WTC11 (cell line): ENCODE measurements around the gene CDCA5. TPM values are rescaled to one million over a fixed set of nuclear protein-coding genes. Genes with fewer than 3 reads are reported as not detected.

Source experiments
- ATAC-seq: fragments of 200-7000 bp; cut with Tn5 transposase; 2 replicates; pipeline ENCODE4 v1.10.0; 2021; ENCODE audit warnings: mild to moderate bottlenecking, moderate library complexity
- CTCF ChIA-PET: fragments of 300-600 bp; sonication (Branson Sonifier 250); formaldehyde crosslinking; loops from one replicate; lab custom pipeline; 2021; ENCODE audit warnings: antibody characterized with exemption; lab: Charles Lee
- POLR2A ChIA-PET: fragments of 350-600 bp; sonication (Branson Sonifier 250); formaldehyde crosslinking; loops from one replicate; lab custom pipeline; 2021; ENCODE audit warnings: antibody characterized with exemption; lab: Charles Lee
- DNase-seq: peaks from one replicate; pipeline ENCODE4 v3.0.0; 2021; ENCODE audit warnings: low spot score
- H3K27ac Mint-ChIP-seq: 2 replicates; pipeline ENCODE4 v1.8.0; 2021; ENCODE audit warnings: mixed read lengths
- H3K27me3 Mint-ChIP-seq: 2 replicates; pipeline ENCODE4 v1.8.0; 2021; ENCODE audit warnings: low read depth, mild to moderate bottlenecking, moderate library complexity, mixed read lengths
- H3K36me3 Mint-ChIP-seq: 2 replicates; pipeline ENCODE4 v1.8.0; 2021; ENCODE audit warnings: mixed read lengths
- H3K4me1 Mint-ChIP-seq: 2 replicates; pipeline ENCODE4 v1.8.0; 2022; ENCODE audit warnings: mixed read lengths
- H3K4me3 Mint-ChIP-seq: 2 replicates; pipeline ENCODE4 v1.8.0; 2021; ENCODE audit warnings: mild to moderate bottlenecking, moderate library complexity, mixed read lengths
- H3K9me3 Mint-ChIP-seq: 2 replicates; pipeline ENCODE4 v1.8.0; 2021; ENCODE audit warnings: mixed read lengths
- CREB1 ChIP-seq: sonication (generic); formaldehyde crosslinking; IDR thresholded peaks from 2 replicates; pipeline ENCODE4 v1.8.0; 2023; ENCODE audit warnings: mild to moderate bottlenecking, missing genetic modification reagents
- ESRRA ChIP-seq: sonication (generic); formaldehyde crosslinking; IDR thresholded peaks from 2 replicates; pipeline ENCODE4 v1.8.1; 2022; ENCODE audit warnings: mild to moderate bottlenecking, missing genetic modification reagents, borderline replicate concordance
- GABPB1 ChIP-seq: sonication (generic); formaldehyde crosslinking; IDR thresholded peaks from 2 replicates; pipeline ENCODE4 v1.8.1; 2023; ENCODE audit warnings: mild to moderate bottlenecking, missing genetic modification reagents
- JAZF1 ChIP-seq: fragments of 250-450 bp; sonication (Bioruptor Pico); IDR thresholded peaks from 2 replicates; pipeline ENCODE4 v1.9.0; 2021; ENCODE audit warnings: moderate library complexity, mild to moderate bottlenecking, inconsistent platforms
- KAT7 ChIP-seq: sonication (generic); formaldehyde crosslinking; IDR thresholded peaks from 2 replicates; pipeline ENCODE4 v1.8.1; 2023; ENCODE audit warnings: missing genetic modification reagents, mild to moderate bottlenecking, borderline replicate concordance
- MYBL2 ChIP-seq: sonication (generic); formaldehyde crosslinking; IDR thresholded peaks from 2 replicates; pipeline ENCODE4 v1.8.1; 2023; ENCODE audit warnings: mild to moderate bottlenecking, moderate library complexity, missing genetic modification reagents
- RELA ChIP-seq: sonication (generic); formaldehyde crosslinking; IDR thresholded peaks from 2 replicates; pipeline ENCODE4 v1.8.1; 2022; ENCODE audit warnings: missing genetic modification reagents, mild to moderate bottlenecking, borderline replicate concordance
- RORB ChIP-seq: fragments of 250-450 bp; sonication (Bioruptor Pico); IDR thresholded peaks from 2 replicates; pipeline ENCODE4 v1.9.0; 2021; ENCODE audit warnings: mild to moderate bottlenecking
- TP53 ChIP-seq: sonication (generic); formaldehyde crosslinking; IDR thresholded peaks from 2 replicates; pipeline ENCODE4 v1.8.1; 2023; ENCODE audit warnings: mild to moderate bottlenecking, missing genetic modification reagents
- ZBTB21 ChIP-seq: sonication (generic); formaldehyde crosslinking; IDR thresholded peaks from 2 replicates; pipeline ENCODE4 v1.8.1; 2023; ENCODE audit warnings: mild to moderate bottlenecking, missing genetic modification reagents, borderline replicate concordance
- ZNF121 ChIP-seq: sonication (generic); formaldehyde crosslinking; IDR thresholded peaks from 2 replicates; pipeline ENCODE4 v1.8.0; 2023; ENCODE audit warnings: missing genetic modification reagents
- ZNF138 ChIP-seq: sonication (generic); formaldehyde crosslinking; conservative IDR thresholded peaks from 2 replicates; pipeline ENCODE4 v1.8.1; 2022; ENCODE audit warnings: mild to moderate bottlenecking, moderate library complexity, missing genetic modification reagents
- ZNF219 ChIP-seq: sonication (generic); formaldehyde crosslinking; IDR thresholded peaks from 2 replicates; pipeline ENCODE4 v1.8.0; 2023; ENCODE audit warnings: missing genetic modification reagents, mild to moderate bottlenecking, borderline replicate concordance
- ZNF396 ChIP-seq: fragments of 250-450 bp; sonication (Bioruptor Pico); IDR thresholded peaks from 2 replicates; pipeline ENCODE4 v1.8.0; 2021; ENCODE audit warnings: mild to moderate bottlenecking, moderate library complexity, borderline replicate concordance
- ZNF671 ChIP-seq: fragments of 250-450 bp; sonication (Bioruptor Pico); IDR thresholded peaks from 2 replicates; pipeline ENCODE4 v1.8.0; 2021; ENCODE audit warnings: mild to moderate bottlenecking
- total RNA-seq: library from RNA; stranded (reverse); gene quantifications from 3 replicates; pipeline ENCODE4 v1.2.3, GENCODE V29; 2021
- TF ChIP-seq, protein P1 (sequence below): fragments of 200-600 bp; IDR thresholded peaks from 2 replicates; pipeline ENCODE4 v1.8.0; 2022; ENCODE audit warnings: antibody characterized with exemption
- TF ChIP-seq, protein P2 (sequence below): sonication (generic); formaldehyde crosslinking; IDR thresholded peaks from 2 replicates; pipeline ENCODE4 v1.8.1; 2023; ENCODE audit warnings: mild to moderate bottlenecking, missing genetic modification reagents
- TF ChIP-seq, protein P3 (sequence below): fragments of 250-450 bp; sonication (Bioruptor Pico); IDR thresholded peaks from 2 replicates; pipeline ENCODE4 v1.9.0; 2021; ENCODE audit warnings: mild to moderate bottlenecking, borderline replicate concordance
- TF ChIP-seq, protein P4 (sequence below): fragments of 250-450 bp; sonication (Bioruptor Pico); IDR thresholded peaks from 2 replicates; pipeline ENCODE4 v1.9.0; 2021; ENCODE audit warnings: mild to moderate bottlenecking
- TF ChIP-seq, protein P5 (sequence below): sonication (generic); formaldehyde crosslinking; IDR thresholded peaks from 2 replicates; pipeline ENCODE4 v1.8.1; 2022; ENCODE audit warnings: low read depth, mild to moderate bottlenecking, moderate library complexity, missing genetic modification reagents, borderline replicate concordance
- TF ChIP-seq, protein P6 (sequence below): sonication (generic); formaldehyde crosslinking; IDR thresholded peaks from 2 replicates; pipeline ENCODE4 v1.8.1; 2022; ENCODE audit warnings: mild to moderate bottlenecking, missing genetic modification reagents, moderate library complexity, borderline replicate concordance
- TF ChIP-seq, protein P7 (sequence below): sonication (generic); formaldehyde crosslinking; IDR thresholded peaks from 2 replicates; pipeline ENCODE4 v1.8.1; 2023; ENCODE audit warnings: mild to moderate bottlenecking, missing genetic modification reagents, moderate library complexity

The CDCA5 gene
- total RNA-seq, 1 experiment from 2014 or later: 95.9 TPM

DNA sequence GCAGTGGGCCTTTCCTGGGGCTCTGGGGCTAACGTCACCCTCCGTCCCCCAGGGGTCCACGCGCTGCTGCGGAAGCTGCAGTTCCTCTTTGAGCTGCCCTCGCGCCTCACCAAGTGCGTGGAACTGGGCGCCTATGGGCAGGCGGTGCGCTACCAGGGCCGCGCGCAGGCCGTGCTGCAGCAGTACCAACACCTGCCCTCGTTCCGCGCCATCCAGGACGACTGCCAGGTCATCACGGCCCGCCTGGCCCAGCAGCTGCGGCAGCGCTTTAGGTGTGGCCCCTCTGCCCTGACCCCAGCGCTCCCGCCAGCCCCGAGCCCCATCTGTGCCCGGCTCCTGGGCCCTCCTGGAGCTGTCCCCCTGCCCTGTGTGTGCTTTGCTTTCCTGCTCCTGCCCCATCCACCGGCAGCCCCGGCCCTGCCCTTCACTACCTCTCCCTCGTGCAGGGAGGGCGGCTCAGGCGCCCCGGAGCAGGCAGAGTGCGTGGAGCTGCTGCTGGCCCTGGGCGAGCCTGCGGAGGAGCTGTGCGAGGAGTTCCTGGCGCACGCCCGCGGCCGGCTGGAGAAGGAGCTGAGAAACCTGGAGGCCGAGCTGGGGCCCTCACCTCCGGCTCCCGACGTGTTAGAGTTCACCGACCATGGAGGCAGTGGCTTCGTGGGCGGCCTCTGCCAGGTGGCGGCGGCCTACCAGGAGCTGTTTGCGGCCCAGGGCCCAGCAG lies 24.1 kb upstream of the CDCA5 start (continued):
- TF ChIP-seq, protein P1, sequence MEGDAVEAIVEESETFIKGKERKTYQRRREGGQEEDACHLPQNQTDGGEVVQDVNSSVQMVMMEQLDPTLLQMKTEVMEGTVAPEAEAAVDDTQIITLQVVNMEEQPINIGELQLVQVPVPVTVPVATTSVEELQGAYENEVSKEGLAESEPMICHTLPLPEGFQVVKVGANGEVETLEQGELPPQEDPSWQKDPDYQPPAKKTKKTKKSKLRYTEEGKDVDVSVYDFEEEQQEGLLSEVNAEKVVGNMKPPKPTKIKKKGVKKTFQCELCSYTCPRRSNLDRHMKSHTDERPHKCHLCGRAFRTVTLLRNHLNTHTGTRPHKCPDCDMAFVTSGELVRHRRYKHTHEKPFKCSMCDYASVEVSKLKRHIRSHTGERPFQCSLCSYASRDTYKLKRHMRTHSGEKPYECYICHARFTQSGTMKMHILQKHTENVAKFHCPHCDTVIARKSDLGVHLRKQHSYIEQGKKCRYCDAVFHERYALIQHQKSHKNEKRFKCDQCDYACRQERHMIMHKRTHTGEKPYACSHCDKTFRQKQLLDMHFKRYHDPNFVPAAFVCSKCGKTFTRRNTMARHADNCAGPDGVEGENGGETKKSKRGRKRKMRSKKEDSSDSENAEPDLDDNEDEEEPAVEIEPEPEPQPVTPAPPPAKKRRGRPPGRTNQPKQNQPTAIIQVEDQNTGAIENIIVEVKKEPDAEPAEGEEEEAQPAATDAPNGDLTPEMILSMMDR: no peak
- TF ChIP-seq, protein P2, sequence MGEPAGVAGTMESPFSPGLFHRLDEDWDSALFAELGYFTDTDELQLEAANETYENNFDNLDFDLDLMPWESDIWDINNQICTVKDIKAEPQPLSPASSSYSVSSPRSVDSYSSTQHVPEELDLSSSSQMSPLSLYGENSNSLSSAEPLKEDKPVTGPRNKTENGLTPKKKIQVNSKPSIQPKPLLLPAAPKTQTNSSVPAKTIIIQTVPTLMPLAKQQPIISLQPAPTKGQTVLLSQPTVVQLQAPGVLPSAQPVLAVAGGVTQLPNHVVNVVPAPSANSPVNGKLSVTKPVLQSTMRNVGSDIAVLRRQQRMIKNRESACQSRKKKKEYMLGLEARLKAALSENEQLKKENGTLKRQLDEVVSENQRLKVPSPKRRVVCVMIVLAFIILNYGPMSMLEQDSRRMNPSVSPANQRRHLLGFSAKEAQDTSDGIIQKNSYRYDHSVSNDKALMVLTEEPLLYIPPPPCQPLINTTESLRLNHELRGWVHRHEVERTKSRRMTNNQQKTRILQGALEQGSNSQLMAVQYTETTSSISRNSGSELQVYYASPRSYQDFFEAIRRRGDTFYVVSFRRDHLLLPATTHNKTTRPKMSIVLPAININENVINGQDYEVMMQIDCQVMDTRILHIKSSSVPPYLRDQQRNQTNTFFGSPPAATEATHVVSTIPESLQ (CRISPR knock-in tag): no peak
- no peak for TF ChIP-seq ZNF121 (CRISPR knock-in tag)
- TF ChIP-seq, protein P3, sequence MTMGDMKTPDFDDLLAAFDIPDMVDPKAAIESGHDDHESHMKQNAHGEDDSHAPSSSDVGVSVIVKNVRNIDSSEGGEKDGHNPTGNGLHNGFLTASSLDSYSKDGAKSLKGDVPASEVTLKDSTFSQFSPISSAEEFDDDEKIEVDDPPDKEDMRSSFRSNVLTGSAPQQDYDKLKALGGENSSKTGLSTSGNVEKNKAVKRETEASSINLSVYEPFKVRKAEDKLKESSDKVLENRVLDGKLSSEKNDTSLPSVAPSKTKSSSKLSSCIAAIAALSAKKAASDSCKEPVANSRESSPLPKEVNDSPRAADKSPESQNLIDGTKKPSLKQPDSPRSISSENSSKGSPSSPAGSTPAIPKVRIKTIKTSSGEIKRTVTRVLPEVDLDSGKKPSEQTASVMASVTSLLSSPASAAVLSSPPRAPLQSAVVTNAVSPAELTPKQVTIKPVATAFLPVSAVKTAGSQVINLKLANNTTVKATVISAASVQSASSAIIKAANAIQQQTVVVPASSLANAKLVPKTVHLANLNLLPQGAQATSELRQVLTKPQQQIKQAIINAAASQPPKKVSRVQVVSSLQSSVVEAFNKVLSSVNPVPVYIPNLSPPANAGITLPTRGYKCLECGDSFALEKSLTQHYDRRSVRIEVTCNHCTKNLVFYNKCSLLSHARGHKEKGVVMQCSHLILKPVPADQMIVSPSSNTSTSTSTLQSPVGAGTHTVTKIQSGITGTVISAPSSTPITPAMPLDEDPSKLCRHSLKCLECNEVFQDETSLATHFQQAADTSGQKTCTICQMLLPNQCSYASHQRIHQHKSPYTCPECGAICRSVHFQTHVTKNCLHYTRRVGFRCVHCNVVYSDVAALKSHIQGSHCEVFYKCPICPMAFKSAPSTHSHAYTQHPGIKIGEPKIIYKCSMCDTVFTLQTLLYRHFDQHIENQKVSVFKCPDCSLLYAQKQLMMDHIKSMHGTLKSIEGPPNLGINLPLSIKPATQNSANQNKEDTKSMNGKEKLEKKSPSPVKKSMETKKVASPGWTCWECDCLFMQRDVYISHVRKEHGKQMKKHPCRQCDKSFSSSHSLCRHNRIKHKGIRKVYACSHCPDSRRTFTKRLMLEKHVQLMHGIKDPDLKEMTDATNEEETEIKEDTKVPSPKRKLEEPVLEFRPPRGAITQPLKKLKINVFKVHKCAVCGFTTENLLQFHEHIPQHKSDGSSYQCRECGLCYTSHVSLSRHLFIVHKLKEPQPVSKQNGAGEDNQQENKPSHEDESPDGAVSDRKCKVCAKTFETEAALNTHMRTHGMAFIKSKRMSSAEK (CRISPR knock-in tag): no peak
- TF ChIP-seq GABPB1: no peak
- TF ChIP-seq, protein P4, sequence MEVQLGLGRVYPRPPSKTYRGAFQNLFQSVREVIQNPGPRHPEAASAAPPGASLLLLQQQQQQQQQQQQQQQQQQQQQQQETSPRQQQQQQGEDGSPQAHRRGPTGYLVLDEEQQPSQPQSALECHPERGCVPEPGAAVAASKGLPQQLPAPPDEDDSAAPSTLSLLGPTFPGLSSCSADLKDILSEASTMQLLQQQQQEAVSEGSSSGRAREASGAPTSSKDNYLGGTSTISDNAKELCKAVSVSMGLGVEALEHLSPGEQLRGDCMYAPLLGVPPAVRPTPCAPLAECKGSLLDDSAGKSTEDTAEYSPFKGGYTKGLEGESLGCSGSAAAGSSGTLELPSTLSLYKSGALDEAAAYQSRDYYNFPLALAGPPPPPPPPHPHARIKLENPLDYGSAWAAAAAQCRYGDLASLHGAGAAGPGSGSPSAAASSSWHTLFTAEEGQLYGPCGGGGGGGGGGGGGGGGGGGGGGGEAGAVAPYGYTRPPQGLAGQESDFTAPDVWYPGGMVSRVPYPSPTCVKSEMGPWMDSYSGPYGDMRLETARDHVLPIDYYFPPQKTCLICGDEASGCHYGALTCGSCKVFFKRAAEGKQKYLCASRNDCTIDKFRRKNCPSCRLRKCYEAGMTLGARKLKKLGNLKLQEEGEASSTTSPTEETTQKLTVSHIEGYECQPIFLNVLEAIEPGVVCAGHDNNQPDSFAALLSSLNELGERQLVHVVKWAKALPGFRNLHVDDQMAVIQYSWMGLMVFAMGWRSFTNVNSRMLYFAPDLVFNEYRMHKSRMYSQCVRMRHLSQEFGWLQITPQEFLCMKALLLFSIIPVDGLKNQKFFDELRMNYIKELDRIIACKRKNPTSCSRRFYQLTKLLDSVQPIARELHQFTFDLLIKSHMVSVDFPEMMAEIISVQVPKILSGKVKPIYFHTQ (CRISPR knock-in tag): no peak
- no peak for TF ChIP-seq RORB
- TF ChIP-seq, protein P5, sequence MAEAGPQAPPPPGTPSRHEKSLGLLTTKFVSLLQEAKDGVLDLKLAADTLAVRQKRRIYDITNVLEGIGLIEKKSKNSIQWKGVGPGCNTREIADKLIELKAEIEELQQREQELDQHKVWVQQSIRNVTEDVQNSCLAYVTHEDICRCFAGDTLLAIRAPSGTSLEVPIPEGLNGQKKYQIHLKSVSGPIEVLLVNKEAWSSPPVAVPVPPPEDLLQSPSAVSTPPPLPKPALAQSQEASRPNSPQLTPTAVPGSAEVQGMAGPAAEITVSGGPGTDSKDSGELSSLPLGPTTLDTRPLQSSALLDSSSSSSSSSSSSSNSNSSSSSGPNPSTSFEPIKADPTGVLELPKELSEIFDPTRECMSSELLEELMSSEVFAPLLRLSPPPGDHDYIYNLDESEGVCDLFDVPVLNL (CRISPR knock-in tag): no peak

DNA sequence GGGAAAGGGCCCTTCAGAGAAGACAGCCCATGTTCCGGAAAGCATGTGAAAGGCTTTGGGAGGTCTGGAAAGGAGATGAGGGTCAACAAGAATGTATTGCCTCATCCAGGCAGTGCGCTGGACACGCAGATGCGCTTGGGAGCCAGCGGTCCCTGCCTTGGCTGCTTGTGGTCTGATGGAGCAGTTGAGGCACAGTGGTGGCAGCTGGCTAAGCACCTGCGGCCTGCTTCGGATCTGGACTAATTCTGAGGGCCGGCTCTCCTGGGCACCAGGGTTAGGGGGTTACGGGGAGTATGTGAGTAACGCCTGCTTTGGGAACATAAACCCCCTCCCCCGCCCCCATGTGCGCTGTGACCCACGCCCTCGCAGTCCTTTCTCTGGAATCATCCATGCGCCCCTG lies 23.2 kb upstream of the CDCA5 start:
- ChIA-PET CTCF (interaction anchor here (1.5 kb wide), 1 partner anchor 10 kb away, joined by 5 read pairs; the partner anchor contains the start of gene ZNHIT2), POLR2A (no interaction called here)
- Mint-ChIP-seq H3K36me3 (peaks cover 3% of the 10 kb centered on the region; the same call in 1 of the 2 replicates), H3K4me3 (no peak overlapping the region), H3K27ac (no peak overlapping the region), H3K27me3 (no peaks in the 10 kb centered on the region), H3K4me1 (peaks cover 7% of the 10 kb centered on the region), H3K9me3 (no peaks in the 10 kb centered on the region)
- no peak for ATAC-seq
- no peak for DNase-seq
- TF ChIP-seq ZNF219 (CRISPR knock-in tag) (no peak), ZNF671 (CRISPR knock-in tag) (no peak), GABPB1 (no peak), ZNF138 (no peak), ZBTB21 (CRISPR knock-in tag) (no peak), KAT7 (CRISPR knock-in tag) (no peak), CREB1 (CRISPR knock-in tag) (no peak), TP53 (no peak), RELA (no peak), MYBL2 (CRISPR knock-in tag) (no peak), ZNF396 (CRISPR knock-in tag) (no peak), ESRRA (no peak), JAZF1 (no peak)
- TF ChIP-seq, protein P6, sequence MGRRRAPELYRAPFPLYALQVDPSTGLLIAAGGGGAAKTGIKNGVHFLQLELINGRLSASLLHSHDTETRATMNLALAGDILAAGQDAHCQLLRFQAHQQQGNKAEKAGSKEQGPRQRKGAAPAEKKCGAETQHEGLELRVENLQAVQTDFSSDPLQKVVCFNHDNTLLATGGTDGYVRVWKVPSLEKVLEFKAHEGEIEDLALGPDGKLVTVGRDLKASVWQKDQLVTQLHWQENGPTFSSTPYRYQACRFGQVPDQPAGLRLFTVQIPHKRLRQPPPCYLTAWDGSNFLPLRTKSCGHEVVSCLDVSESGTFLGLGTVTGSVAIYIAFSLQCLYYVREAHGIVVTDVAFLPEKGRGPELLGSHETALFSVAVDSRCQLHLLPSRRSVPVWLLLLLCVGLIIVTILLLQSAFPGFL (CRISPR knock-in tag): no peak
- TF ChIP-seq, protein P7, sequence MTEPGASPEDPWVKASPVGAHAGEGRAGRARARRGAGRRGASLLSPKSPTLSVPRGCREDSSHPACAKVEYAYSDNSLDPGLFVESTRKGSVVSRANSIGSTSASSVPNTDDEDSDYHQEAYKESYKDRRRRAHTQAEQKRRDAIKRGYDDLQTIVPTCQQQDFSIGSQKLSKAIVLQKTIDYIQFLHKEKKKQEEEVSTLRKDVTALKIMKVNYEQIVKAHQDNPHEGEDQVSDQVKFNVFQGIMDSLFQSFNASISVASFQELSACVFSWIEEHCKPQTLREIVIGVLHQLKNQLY (CRISPR knock-in tag): no peak
